Stimulated activated CD4-positive, alpha-beta T cell treated with anti-CD3 and anti-CD28 coated beads, Interleukin-1b, Interleukin-23, amount 100 ng/mL, for 1 hour (primary cell): ENCODE measurements around the gene CCDC158.
"Not testable (repeated sequence)": the region's sequence is repeated elsewhere in the genome, so short reads cannot be mapped to it uniquely, and the experiment has no call there.

Experiments
- DNase-seq, 2 donors: peaks; one replicate each; pipeline ENCODE4 v3.0.0-alpha.2; 2020; ENCODE audit warnings: low read depth in 2 of 2

CCDC158 gene

DNA sequence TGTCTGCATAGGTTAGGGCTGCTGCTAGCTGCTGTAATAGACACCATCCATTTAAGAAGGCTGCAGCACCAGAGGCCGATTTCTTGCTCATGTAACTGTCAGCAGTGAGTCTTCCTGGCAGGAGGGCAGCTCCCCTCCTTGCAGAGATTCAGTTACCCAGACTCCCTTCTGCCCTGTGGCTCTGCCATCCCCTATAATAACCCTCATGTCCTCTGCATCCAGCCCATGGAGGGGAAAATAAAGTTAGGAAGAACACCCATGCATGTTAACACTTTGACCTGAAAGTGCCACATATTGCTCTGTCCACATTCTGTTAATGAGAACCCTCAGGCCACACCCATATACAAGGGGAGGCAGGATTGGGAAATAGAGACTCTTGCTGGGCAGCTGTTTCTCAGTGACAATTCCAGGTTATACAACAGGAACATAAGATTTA, 109.0 kb downstream of the CCDC158 start:
- no peak for DNase-seq

DNA sequence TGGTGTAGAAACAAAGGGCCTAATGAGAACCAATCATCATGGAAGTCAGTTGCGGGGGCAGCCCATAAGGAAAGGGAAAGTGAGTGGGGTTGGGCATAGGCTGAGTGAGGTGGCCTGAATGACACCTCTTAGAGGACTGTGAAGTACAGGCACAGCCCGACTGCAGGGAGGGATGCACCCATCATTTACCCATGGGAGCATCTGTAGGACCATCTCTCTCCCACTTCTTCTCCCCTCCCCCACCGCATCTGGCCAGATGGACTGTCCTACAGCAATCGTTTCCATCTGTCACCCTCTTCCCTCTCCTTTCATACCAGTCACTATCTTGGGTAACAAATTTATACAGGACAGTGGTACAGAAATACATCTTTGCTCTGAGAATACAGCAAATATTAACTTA, 110.3 kb downstream of the CCDC158 start:
- no peak for DNase-seq

DNA sequence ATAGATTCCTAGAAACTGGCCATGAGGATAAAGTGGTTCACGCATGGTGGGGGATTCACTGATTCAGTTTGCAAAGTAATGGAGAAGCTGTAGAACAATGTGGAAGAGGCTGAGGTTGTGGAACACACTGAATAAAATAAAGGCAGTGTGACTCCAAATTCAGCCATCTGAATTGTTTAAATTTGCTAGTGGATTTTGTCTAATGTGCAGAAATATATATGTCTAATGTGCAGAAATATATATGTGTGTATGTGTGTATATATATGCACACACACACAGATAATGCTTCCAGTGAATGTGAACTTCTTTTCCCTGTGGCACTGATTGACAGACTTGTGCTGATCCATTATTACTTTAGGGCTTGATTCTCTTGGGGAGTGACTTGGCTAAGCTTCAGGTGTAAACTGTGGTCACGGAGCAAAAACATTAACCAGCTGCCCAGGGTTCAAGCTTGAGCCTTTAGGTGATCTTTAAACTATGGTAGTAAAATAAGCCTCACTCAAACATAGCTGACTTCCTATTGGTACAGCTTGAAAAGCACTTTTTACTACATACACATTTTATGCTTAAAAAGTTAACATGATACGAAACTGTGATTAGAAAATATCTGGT, 110.9 kb downstream of the CCDC158 start:
- no peak for DNase-seq

DNA sequence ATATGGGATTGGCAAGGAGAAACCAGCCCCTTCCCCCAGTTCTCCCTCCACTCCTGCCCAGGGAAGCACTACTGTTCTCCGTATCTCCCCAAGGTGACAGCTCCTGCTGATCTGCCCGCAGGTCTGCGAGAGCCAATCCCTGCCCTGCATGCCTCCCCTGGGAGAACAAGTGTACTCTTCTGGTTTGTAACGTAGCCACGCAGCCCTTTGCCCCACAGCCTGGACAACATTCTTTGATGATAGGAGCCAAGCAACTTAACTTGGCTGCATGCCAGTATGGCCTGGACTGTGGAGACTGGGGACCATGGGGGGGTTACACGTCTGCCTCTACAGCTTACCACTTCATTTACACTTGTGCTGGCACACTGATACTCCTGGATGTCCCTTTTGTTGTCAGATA, 112.4 kb downstream of the CCDC158 start:
- no peak for DNase-seq

DNA sequence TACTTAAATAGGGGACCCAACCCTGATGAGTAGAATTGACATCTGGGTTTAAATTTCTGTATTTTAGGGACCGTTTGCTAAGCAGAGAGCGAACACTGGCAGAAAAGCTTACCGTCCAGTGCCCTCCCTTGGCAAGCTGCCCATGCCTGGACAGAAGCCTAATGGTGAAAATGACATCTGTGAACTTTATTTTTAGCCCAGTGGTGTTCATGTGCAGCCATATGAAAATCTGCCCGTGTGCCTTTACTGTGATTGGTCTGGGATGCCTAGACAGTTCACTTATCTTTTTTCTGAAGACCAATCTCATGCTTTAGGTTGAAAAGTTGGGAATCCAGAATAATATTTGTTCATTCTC, 113.3 kb downstream of the CCDC158 start:
- no peak for DNase-seq

- DNase-seq, result no peak
Observed at GRCh38 chr4:76306882-76307659, 113.9 kb downstream of the CCDC158 start.

GRCh38 chr4:76305971-76306881, 114.7 kb downstream of the CCDC158 start, which contains the start of gene STBD1:
Gene STBD1 (plus strand): TSS chr4:76306733. CDS start chr4:76306770, 37 bp downstream.
- DNase-seq, result no peak

DNA sequence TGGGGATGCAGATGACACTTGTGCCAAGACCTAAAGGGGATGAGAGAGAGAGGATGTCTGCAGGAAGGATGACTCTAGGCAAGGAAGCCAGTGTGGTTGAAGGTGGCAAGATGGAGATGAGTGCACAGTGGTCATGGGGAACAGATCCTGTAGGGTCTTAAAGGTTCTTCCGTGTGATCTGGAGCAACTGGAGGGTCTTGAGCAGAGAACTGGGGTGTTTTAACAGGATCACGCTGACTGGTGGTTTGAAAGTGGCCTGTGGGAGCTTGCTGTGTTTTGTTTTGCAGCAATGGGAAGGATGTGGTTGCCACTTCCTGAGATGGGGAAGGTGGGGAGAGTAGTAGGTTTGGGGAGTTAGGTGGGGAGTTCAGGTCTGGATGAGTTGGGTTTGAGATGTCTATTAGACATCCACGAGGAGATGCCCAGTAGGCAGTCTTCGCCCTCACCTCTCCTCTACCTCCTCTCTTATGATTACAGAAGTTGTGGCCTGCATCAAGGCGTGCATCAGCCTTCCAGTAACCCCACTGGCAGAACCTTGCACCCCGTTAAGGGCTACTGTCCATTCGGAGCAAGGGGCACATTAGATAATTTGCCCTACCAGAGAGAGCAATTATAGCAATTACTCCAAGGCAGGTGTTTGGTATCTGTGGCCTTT, 115.8 kb downstream of the CCDC158 start:
- DNase-seq, result no peak

DNA sequence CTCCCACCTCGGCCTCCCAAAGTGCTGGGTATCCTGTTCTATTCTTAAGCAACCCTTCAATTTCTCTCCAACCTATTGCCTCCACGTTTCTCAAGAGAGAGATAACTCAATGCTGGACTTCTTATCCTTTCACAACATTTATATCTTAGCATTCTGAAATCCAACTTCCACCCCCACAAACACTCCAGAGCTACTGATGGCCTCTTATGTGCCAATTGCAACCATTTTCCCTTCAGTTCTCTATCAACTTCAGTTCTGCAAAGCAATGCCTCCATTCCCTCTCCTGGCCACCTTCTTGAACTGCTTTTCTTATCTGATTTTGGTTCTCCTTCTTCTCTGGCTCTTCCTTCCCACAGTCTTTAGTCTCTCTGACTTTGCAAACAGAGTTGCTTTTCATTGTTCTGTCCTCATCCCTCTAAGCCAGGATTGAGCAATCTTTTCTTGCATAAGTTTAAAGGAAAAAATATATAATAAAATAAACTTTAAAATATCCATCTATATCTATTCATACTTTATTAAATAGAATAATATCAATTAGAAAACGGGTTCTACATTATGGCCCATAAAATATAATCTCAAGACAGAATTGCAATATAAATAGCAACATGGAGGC, 118.0 kb downstream of the CCDC158 start:
- no peak for DNase-seq

DNA sequence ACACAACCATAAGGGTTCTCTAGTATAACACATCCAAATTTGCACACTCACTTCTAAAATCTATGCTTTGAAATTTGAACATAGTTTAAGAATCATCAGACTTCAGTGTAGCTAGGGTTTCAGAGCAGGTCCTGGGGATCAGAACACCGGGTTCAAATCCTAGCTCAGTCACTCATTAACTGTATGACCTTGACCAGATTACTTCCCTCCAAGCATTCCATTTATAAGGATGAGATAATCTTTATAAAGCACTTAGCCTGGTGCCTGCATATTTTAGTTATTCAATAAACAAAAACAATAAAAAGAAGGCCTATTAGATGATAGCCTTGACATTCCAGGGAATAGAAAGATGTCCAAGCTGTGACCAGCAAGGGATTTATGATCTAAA, 119.2 kb downstream of the CCDC158 start:
- DNase-seq, result no peak

DNA sequence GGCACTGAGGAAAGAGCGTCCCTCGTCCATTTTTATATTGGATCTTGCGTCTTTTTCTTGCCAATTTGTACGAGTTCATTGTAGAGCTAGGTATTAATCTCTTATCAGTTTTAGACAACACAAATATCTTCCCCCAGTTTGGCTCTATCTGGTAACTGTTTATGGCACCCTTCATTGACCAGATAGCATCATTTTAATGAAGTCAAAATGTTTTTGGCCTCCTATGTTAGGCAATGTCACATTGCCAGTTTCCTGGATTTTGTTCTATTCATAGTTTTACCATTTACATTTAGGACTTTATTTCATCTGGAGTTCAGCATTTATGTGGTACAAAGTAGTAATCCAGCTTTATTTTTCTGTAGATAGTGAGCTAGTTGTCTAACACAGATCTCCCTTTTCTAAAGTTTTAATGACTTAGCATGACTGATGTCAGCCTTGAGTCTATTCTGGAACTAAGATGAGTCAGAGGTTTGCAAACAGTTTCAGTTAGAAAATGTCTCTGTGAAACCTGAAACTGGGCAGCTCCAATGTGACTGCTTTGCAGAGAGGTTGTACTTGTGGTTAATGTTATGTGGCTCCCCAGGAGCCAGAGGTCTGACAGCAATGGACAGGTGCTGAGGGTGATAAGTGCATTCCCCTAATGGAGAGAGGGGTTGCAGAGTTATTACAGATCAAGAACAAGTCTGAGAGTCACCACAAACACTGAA, 119.7 kb downstream of the CCDC158 start:
- no peak for DNase-seq

GRCh38 chr4:76300012-76300411, 120.9 kb downstream of the CCDC158 start:
- no peak for DNase-seq

GRCh38 chr4:76298227-76298626, 122.7 kb downstream of the CCDC158 start:
- DNase-seq, result no peak

GRCh38 chr4:76296286-76296820, 124.6 kb downstream of the CCDC158 start:
- DNase-seq, result no peak

DNA sequence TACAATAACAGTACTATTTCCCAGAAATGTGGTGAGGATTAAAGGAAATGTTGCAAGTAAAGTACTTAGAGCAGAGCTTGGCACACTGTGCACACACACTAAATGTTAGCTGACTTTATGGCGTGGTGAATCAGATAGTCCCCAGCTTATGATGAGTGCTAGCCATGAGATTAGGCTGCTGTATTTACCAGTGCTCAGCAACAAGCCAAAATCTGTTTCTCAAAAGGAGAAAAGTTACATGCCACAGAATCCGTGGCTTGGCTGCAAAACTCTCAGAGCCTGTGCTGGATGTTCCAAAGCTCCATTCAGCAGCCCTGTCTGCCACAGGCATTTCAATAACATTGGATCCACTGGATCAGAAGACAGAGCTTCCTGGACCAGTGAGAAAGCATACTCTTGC, 127.2 kb downstream of the CCDC158 start:
- DNase-seq, result no peak

DNA sequence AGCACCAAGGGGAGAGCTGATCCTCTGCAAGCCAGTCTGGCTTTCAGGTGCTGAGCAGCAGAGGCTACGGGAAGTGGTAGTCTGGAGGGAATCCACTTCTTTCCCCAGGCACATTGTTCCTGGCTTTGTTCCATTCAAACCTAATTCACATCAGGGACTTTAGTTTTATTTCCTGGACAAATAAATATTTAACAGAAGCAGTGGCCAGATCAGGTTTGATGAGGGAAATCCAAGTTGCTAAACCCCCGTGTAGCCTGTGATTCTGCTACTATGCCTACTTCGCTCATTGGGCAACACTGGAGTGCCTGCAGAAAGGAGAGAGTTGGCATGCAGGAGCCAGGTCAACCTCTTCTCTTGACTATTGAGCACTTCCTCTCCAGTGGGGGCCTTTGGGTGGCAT, 128.2 kb downstream of the CCDC158 start:
- no peak for DNase-seq

DNA sequence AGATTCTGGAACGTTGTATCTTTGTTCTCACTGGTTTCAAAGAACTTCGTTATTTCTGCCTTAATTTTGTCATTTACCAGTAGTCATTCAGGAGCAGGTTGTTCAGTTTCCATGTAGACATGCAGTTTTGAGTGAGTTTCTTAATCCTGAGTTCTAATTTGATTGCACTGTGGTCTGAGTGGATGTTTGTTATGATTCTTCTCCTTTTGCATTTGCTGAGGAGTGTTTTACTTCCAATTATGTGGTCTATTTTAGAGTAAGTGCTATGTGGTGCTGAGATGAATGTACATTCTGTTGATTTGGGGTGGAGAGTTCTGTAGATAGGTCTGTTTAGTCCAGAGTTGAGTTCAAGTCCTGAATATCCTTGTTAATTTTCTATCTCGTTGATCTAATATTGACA, 133.1 kb downstream of the CCDC158 start:
- DNase-seq, result not testable (repeated sequence)

- DNase-seq, result no peak
Observed at GRCh38 chr4:76283900-76284299, 137.0 kb downstream of the CCDC158 start.

DNA sequence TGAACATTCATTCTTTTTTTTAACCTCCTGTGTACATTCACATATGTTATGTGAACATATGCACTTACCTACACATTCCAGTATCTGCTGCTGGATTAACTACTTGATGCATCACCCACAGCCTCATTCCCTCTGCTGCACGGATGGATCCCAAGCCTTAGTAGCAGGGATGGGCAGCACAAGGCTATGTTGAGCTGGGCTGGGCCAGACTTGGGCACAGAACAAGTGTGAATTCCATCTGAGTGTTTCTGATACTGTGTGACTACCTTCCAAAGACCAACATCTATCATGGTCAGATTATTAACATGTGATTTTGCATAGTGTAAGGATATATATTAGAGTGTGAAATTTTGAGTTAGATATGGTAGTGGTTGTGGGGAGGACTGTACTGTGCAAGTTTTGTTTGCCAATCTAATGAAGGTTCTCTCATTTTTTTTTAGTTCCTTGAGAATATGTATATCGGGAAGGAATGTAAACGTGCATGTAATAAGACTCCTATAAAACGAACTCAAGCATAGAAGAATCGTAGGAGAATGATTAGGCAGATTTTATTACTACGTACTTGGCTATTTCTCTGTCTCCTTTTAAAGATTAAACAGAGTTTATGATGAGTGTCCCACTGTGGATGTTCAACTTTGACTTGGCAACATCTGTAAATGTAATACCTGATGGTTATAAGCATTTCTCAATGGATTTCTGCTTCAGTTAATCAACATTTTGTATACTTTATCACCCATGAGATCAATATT, 137.8 kb downstream of the CCDC158 start:
- DNase-seq, result no peak

GRCh38 chr4:76281594-76281993, 139.3 kb downstream of the CCDC158 start:
- not testable (repeated sequence) for DNase-seq
